Neural cell (in vitro differentiated cells): ENCODE measurements around the gene DBH. TPM values are rescaled to one million over a fixed set of nuclear protein-coding genes. Genes with fewer than 3 reads are reported as not detected.
"Not testable (repeated sequence)": the region's sequence is repeated elsewhere in the genome, so short reads cannot be mapped to it uniquely, and the experiment has no call there.

Experiments
- H2AFZ ChIP-seq: fragments of 200-600, 300-800 bp; sonication (generic), shearing (Covaris generic); 2 replicates; pipeline ENCODE4 v1.6.0; 2014; ENCODE audit warnings: low read depth, mild to moderate bottlenecking, antibody characterized with exemption, low read length, moderate library complexity
- H3F3A ChIP-seq: fragments of 200-600 bp; shearing (Covaris generic); 2 replicates; pipeline ENCODE4 v1.6.1; 2016; ENCODE audit warnings: mild to moderate bottlenecking, moderate library complexity, mixed read lengths, antibody characterized with exemption, low read length; ENCODE audit not compliant: insufficient read depth, poor library complexity, severe bottlenecking
- H3K27ac ChIP-seq: fragments of 200-600, 300-800 bp; sonication (generic), shearing (Covaris generic); 2 replicates; pipeline ENCODE4 v1.5.1; 2014; ENCODE audit warnings: mild to moderate bottlenecking, low read length, moderate library complexity
- H3K27me3 ChIP-seq: fragments of 300-800, 200-600 bp; sonication (generic), shearing (Covaris generic); 2 replicates; pipeline ENCODE4 v1.6.0; 2014; ENCODE audit warnings: mild to moderate bottlenecking, low read depth, low read length, moderate library complexity; ENCODE audit not compliant: insufficient read depth
- H3K36me3 ChIP-seq: fragments of 300-800, 200-600 bp; sonication (generic), shearing (Covaris generic); 2 replicates; pipeline ENCODE4 v1.5.1; 2014; ENCODE audit warnings: mild to moderate bottlenecking, antibody characterized with exemption, low read length, moderate library complexity; ENCODE audit not compliant: insufficient read depth
- H3K4me2 ChIP-seq: fragments of 300-800, 200-600 bp; sonication (generic), shearing (Covaris generic); 2 replicates; pipeline ENCODE4 v1.6.0; 2014; ENCODE audit warnings: mild to moderate bottlenecking, low read length
- H3K4me3 ChIP-seq: fragments of 300-800, 200-600 bp; sonication (generic), shearing (Covaris generic); 2 replicates; pipeline ENCODE4 v1.5.1; 2014; ENCODE audit warnings: mild to moderate bottlenecking, low read length, moderate library complexity
- H3K79me2 ChIP-seq: fragments of 200-600 bp; shearing (Covaris generic); replicated peaks from 2 replicates; pipeline ENCODE4 v1.6.0; 2014; ENCODE audit warnings: mild to moderate bottlenecking, low read length, moderate library complexity; ENCODE audit not compliant: insufficient read depth
- H3K9ac ChIP-seq: fragments of 300-800, 200-600 bp; sonication (generic), shearing (Covaris generic); 2 replicates; pipeline ENCODE4 v1.6.1; 2016; ENCODE audit warnings: mild to moderate bottlenecking, low read length, mixed read lengths
- H3K9me2 ChIP-seq: fragments of 200-600 bp; shearing (Covaris generic); 2 replicates; pipeline ENCODE4 v1.6.1; 2016; ENCODE audit warnings: mild to moderate bottlenecking, low read length, mixed read lengths; ENCODE audit not compliant: insufficient read depth
- H3K9me3 ChIP-seq: fragments of 200-600, 300-800 bp; sonication (generic), shearing (Covaris generic); 2 replicates; pipeline ENCODE4 v1.6.1; 2016; ENCODE audit warnings: mild to moderate bottlenecking, mixed run types, low read length, moderate library complexity, mixed read lengths
- H4K20me1 ChIP-seq: fragments of 200-600 bp; shearing (Covaris generic); 2 replicates; pipeline ENCODE4 v1.6.1; 2016; ENCODE audit warnings: mild to moderate bottlenecking, mixed run types; ENCODE audit not compliant: insufficient read depth
- EP300 ChIP-seq: fragments of 450-650 bp; conservative IDR thresholded peaks from 2 replicates; pipeline ENCODE4 v1.6.1; 2014; ENCODE audit warnings: antibody characterized with exemption, mild to moderate bottlenecking, moderate library complexity; ENCODE audit not compliant: poor library complexity, severe bottlenecking
- EZH2 ChIP-seq: fragments of 200-600, 300-800 bp; shearing (Covaris generic), sonication (generic); IDR thresholded peaks from 2 replicates; pipeline ENCODE4 v1.6.1; 2014; ENCODE audit warnings: antibody characterized with exemption, low read length, borderline replicate concordance, mild to moderate bottlenecking; ENCODE audit not compliant: insufficient read depth, poor library complexity, severe bottlenecking
- MXI1 ChIP-seq: fragments of 450-650 bp; conservative IDR thresholded peaks from 2 replicates; pipeline ENCODE4 v1.6.1; 2014; ENCODE audit warnings: antibody characterized with exemption, mild to moderate bottlenecking; ENCODE audit not compliant: poor library complexity, severe bottlenecking
- POLR2AphosphoS5 ChIP-seq: IDR thresholded peaks from 2 replicates; pipeline ENCODE4 v1.6.1; 2012
- RAD21 ChIP-seq: fragments of 450-650 bp; conservative IDR thresholded peaks from 2 replicates; pipeline ENCODE4 v1.6.1; 2014; ENCODE audit warnings: antibody characterized with exemption, mild to moderate bottlenecking, moderate library complexity
- SMC3 ChIP-seq: fragments of 450-650 bp; conservative IDR thresholded peaks from 2 replicates; pipeline ENCODE4 v1.6.1; 2014; ENCODE audit warnings: antibody characterized with exemption, mild to moderate bottlenecking, moderate library complexity; ENCODE audit not compliant: poor library complexity
- TAF1 ChIP-seq: IDR thresholded peaks from 2 replicates; pipeline ENCODE4 v1.6.1; 2012; ENCODE audit warnings: low read depth
- polyA plus RNA-seq: library from polyadenylated mRNA; depleted of rRNA; stranded (reverse); fragments of >200 nt; gene quantifications from 2 replicates; pipeline ENCODE4 v1.2.3, GENCODE V29; 2014
- TF ChIP-seq, protein P1 (sequence below): IDR thresholded peaks from 2 replicates; pipeline ENCODE4 v1.6.1; 2012; ENCODE audit warnings: borderline replicate concordance
- TF ChIP-seq, protein P2 (sequence below): fragments of 450-650 bp; IDR thresholded peaks from 2 replicates; pipeline ENCODE4 v1.5.1; 2014; ENCODE audit warnings: antibody characterized with exemption, mild to moderate bottlenecking, moderate library complexity; ENCODE audit not compliant: poor library complexity, severe bottlenecking

DBH gene
- polyA plus RNA-seq, 1 donor from 2014 or later: not detected

- Histone ChIP-seq H3F3A (no peaks in the 10 kb centered on the region), H2AFZ (no peak overlapping the region), H4K20me1 (no peaks in the 10 kb centered on the region), H3K36me3 (no peaks in the 10 kb centered on the region), H3K79me2 (no peaks in the 10 kb centered on the region), H3K9ac (no peak overlapping the region), H3K27ac (peak overlapping the region; percentile 20), H3K27me3 (no peaks in the 10 kb centered on the region), H3K4me3 (no peak overlapping the region), H3K4me2 (no peak overlapping the region), H3K9me2 (no peaks in the 10 kb centered on the region), H3K9me3 (no peaks in the 10 kb centered on the region)
- TF ChIP-seq SMC3 (no peak), POLR2AphosphoS5 (no peak), EP300 (no peak), EZH2 (no peak), MXI1 (no peak), TAF1 (no peak), RAD21 (no peak)
- TF ChIP-seq, protein P1, sequence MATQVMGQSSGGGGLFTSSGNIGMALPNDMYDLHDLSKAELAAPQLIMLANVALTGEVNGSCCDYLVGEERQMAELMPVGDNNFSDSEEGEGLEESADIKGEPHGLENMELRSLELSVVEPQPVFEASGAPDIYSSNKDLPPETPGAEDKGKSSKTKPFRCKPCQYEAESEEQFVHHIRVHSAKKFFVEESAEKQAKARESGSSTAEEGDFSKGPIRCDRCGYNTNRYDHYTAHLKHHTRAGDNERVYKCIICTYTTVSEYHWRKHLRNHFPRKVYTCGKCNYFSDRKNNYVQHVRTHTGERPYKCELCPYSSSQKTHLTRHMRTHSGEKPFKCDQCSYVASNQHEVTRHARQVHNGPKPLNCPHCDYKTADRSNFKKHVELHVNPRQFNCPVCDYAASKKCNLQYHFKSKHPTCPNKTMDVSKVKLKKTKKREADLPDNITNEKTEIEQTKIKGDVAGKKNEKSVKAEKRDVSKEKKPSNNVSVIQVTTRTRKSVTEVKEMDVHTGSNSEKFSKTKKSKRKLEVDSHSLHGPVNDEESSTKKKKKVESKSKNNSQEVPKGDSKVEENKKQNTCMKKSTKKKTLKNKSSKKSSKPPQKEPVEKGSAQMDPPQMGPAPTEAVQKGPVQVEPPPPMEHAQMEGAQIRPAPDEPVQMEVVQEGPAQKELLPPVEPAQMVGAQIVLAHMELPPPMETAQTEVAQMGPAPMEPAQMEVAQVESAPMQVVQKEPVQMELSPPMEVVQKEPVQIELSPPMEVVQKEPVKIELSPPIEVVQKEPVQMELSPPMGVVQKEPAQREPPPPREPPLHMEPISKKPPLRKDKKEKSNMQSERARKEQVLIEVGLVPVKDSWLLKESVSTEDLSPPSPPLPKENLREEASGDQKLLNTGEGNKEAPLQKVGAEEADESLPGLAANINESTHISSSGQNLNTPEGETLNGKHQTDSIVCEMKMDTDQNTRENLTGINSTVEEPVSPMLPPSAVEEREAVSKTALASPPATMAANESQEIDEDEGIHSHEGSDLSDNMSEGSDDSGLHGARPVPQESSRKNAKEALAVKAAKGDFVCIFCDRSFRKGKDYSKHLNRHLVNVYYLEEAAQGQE: no peak
- TF ChIP-seq, protein P2, sequence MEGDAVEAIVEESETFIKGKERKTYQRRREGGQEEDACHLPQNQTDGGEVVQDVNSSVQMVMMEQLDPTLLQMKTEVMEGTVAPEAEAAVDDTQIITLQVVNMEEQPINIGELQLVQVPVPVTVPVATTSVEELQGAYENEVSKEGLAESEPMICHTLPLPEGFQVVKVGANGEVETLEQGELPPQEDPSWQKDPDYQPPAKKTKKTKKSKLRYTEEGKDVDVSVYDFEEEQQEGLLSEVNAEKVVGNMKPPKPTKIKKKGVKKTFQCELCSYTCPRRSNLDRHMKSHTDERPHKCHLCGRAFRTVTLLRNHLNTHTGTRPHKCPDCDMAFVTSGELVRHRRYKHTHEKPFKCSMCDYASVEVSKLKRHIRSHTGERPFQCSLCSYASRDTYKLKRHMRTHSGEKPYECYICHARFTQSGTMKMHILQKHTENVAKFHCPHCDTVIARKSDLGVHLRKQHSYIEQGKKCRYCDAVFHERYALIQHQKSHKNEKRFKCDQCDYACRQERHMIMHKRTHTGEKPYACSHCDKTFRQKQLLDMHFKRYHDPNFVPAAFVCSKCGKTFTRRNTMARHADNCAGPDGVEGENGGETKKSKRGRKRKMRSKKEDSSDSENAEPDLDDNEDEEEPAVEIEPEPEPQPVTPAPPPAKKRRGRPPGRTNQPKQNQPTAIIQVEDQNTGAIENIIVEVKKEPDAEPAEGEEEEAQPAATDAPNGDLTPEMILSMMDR: no peak
Observed at GRCh38 chr9:133673258-133673655, 37.1 kb downstream of the DBH start.

DNA sequence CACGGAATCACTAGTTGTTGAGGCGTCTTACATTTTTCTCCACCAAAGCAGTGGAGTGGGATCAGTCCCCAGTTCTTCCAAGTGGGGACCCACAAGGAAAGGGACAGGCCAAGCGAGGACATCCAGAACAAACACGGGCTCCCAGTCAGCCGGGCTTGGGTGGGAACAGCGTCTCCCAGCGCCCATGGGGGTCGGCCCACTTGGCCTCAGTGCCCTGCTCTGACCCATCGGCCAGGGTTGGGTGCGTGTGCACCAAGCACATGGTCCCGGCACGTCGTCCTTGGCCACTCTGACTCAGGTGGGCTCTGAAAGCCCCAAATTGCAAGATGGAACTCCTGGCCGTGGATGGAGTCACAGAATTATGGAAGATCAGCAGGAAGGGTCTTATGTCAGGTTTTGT is 37.9 kb downstream of the DBH start:
- Histone ChIP-seq H3K4me3 (no peak overlapping the region), H3K36me3 (no peaks in the 10 kb centered on the region), H2AFZ (no peak overlapping the region), H3K79me2 (no peaks in the 10 kb centered on the region), H3K27me3 (no peaks in the 10 kb centered on the region), H3F3A (no peaks in the 10 kb centered on the region), H4K20me1 (no peaks in the 10 kb centered on the region), H3K4me2 (no peak overlapping the region), H3K9me2 (no peaks in the 10 kb centered on the region), H3K9ac (no peak overlapping the region), H3K9me3 (no peaks in the 10 kb centered on the region), H3K27ac (no peak overlapping the region)
- no peak for TF ChIP-seq EZH2
- no peak for TF ChIP-seq TAF1
- TF ChIP-seq RAD21: no peak
- TF ChIP-seq, protein P1: no peak
- TF ChIP-seq MXI1: no peak
- TF ChIP-seq POLR2AphosphoS5: no peak
- no peak for TF ChIP-seq EP300
- TF ChIP-seq, protein P2: no peak
- TF ChIP-seq SMC3: no peak

DNA sequence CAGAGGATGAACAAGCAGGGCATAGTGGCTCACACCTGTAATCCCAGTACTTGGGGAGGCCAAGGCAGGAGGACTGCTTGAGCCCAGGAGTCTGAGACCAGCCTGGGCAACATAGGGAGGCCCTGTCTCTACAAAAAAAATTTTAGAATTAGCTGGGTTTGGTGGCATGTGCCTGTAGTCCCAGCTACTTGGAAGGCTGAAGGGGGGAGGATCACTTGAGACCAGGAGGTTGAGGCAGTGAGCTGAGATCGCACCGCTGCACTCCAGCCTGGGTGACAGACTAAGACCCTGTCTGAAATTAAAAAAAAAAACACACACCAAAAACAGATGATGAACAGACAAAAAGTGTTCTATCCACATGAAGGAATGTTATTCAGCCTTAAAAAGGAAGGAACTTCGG is 39.6 kb downstream of the DBH start:
- H3K27me3 ChIP-seq, H3K9ac ChIP-seq, H3K79me2 ChIP-seq, H3K36me3 ChIP-seq, H3K9me2 ChIP-seq, H3K9me3 ChIP-seq, H3K4me2 ChIP-seq, H3K27ac ChIP-seq, H4K20me1 ChIP-seq, H2AFZ ChIP-seq, H3K4me3 ChIP-seq, H3F3A ChIP-seq: not testable (repeated sequence)
